CD14-positive monocyte (primary cell): Measurements from ENCODE around the gene DNMBP. TPM values are rescaled to one million over a fixed set of nuclear protein-coding genes. Genes with fewer than 3 reads are reported as not detected.

ENCODE experiments used
- DNase-seq, 3 donors: peaks; one replicate each; pipeline ENCODE4 v3.0.0-alpha.2; 2011 to 2022
- H2AFZ ChIP-seq: 2 replicates; pipeline ENCODE4 v1.6.0; 2012; ENCODE audit warnings: mild to moderate bottlenecking, low read depth, low read length, inconsistent platforms; ENCODE audit not compliant: insufficient read depth, poor library complexity, severe bottlenecking
- H3K27ac ChIP-seq, 2 donors: 1 replicate in 1 of 2; 2 replicates in 1 of 2; pipeline ENCODE4 v1.5.1; 2012 to 2013; ENCODE audit warnings: low read length in 2 of 2, control low read depth in 1 of 2, inconsistent platforms in 1 of 2, low read depth in 1 of 2, mild to moderate bottlenecking in 1 of 2
- H3K27me3 ChIP-seq, 2 donors: one replicate each; pipeline versions ENCODE4 v1.6.0 to v1.6.1; 2011 to 2013; ENCODE audit warnings: low read length in 2 of 2; ENCODE audit not compliant: control insufficient read depth in 2 of 2, insufficient read depth in 2 of 2
- H3K36me3 ChIP-seq, 2 donors: replicated peaks in 1 of 2; 1 replicate in 1 of 2; 2 replicates in 1 of 2; pipeline versions ENCODE4 v1.5.1 to v1.6.1; 2012 to 2013; ENCODE audit warnings: low read length in 2 of 2, control low read depth in 1 of 2, inconsistent platforms in 1 of 2, mild to moderate bottlenecking in 1 of 2; ENCODE audit not compliant: insufficient read depth in 2 of 2, control insufficient read depth in 1 of 2
- H3K4me1 ChIP-seq, 2 donors: 1 replicate in 1 of 2; 2 replicates in 1 of 2; pipeline versions ENCODE4 v1.5.1 to v1.6.1; 2012 to 2013; ENCODE audit warnings: low read length in 2 of 2, control low read depth in 1 of 2, inconsistent platforms in 1 of 2, mild to moderate bottlenecking in 1 of 2, moderate library complexity in 1 of 2; ENCODE audit not compliant: insufficient read depth in 2 of 2, control insufficient read depth in 1 of 2
- H3K4me2 ChIP-seq: replicated peaks from 2 replicates; pipeline ENCODE3; 2012; ENCODE audit warnings: low read length, moderate library complexity, mild to moderate bottlenecking; ENCODE audit not compliant: poor library complexity, severe bottlenecking; ENCODE audit errors: extremely low read depth
- H3K4me3 ChIP-seq, 3 experiments: fragments of 200-600 bp in 1 of 3; sonication (generic) in 1 of 3; replicated peaks in 1 of 3; 1 replicate in 2 of 3; 2 replicates in 1 of 3; pipeline ENCODE4 v1.5.1; 2011 to 2013; ENCODE audit warnings: low read length in 3 of 3, mild to moderate bottlenecking in 3 of 3, control low read depth in 2 of 3, low read depth in 2 of 3, inconsistent platforms in 1 of 3, moderate library complexity in 1 of 3
- H3K79me2 ChIP-seq: 2 replicates; pipeline ENCODE4 v1.6.0; 2012; ENCODE audit warnings: mild to moderate bottlenecking, control low read depth, inconsistent platforms, low read length, moderate library complexity; ENCODE audit not compliant: insufficient read depth
- H3K9ac ChIP-seq: 2 replicates; pipeline ENCODE4 v1.6.0; 2017; ENCODE audit warnings: low read length, mild to moderate bottlenecking; ENCODE audit not compliant: insufficient read depth, poor library complexity, severe bottlenecking
- H3K9me3 ChIP-seq, 2 donors: replicated peaks in 1 of 2; 1 replicate in 1 of 2; 2 replicates in 1 of 2; pipeline versions ENCODE4 v1.5.1 to v1.6.1; 2012 to 2013; ENCODE audit warnings: low read length in 2 of 2, control low read depth in 1 of 2; ENCODE audit not compliant: control insufficient read depth in 1 of 2, insufficient read depth in 1 of 2
- H4K20me1 ChIP-seq: 2 replicates; pipeline ENCODE4 v1.6.0; 2012; ENCODE audit warnings: mild to moderate bottlenecking, low read length, control low read depth, moderate library complexity; ENCODE audit not compliant: insufficient read depth
- H3K27ac Mint-ChIP-seq, 7 donors: one replicate each; pipeline ENCODE4 v1.8.0; 2020; ENCODE audit warnings: mild to moderate bottlenecking in 7 of 7, mixed read lengths in 7 of 7, moderate library complexity in 6 of 7, inconsistent platforms in 2 of 7
- H3K27me3 Mint-ChIP-seq, 3 donors: one replicate each; pipeline ENCODE4 v1.8.0; 2021 to 2022; ENCODE audit warnings: low read depth in 3 of 3, mild to moderate bottlenecking in 3 of 3, mixed read lengths in 3 of 3, moderate library complexity in 3 of 3, inconsistent platforms in 1 of 3
- H3K36me3 Mint-ChIP-seq, 2 donors: one replicate each; pipeline ENCODE4 v1.8.0; 2020; ENCODE audit warnings: mixed read lengths in 2 of 2, inconsistent platforms in 1 of 2, mild to moderate bottlenecking in 1 of 2
- H3K4me1 Mint-ChIP-seq: one replicate; pipeline ENCODE4 v1.8.0; 2020; ENCODE audit warnings: mild to moderate bottlenecking, mixed read lengths
- H3K4me3 Mint-ChIP-seq, 2 donors: one replicate each; pipeline ENCODE4 v1.8.0; 2020; ENCODE audit warnings: mild to moderate bottlenecking in 2 of 2, mixed read lengths in 2 of 2, moderate library complexity in 1 of 2
- H3K9me3 Mint-ChIP-seq, 7 donors: one replicate each; pipeline ENCODE4 v1.8.0; 2020 to 2022; ENCODE audit warnings: mixed read lengths in 7 of 7, mild to moderate bottlenecking in 6 of 7, moderate library complexity in 6 of 7, inconsistent platforms in 2 of 7
- CTCF ChIP-seq: fragments of 200-600 bp; IDR thresholded peaks from one replicate; pipeline ENCODE4 v1.8.0; 2022; ENCODE audit warnings: antibody characterized with exemption, mild to moderate bottlenecking
- WGBS: methylation state at CpG from one replicate; pipeline ENCODE4 v1.1.5; 2013; ENCODE audit warnings: missing lambda C conversion rate; ENCODE audit not compliant: insufficient coverage; 5-methylcytosine and 5-hydroxymethylcytosine counted together
- intact Hi-C, 2 donors: fragments of 100-400 bp; cut with micrococcal nuclease; formaldehyde crosslinking; loops; one replicate each; pipeline versions ENCODE4 v1.15.0 to v1.15.1; 2023
- polyA plus RNA-seq, 3 donors: library from polyadenylated mRNA; depleted of rRNA in 1 of 3; unstranded in 2 of 3; stranded (reverse) in 1 of 3; fragments of 300-500 nt in 2 of 3; fragments of >200 nt in 1 of 3; fragmentation: Illumina TruSeq in 2 of 3; gene quantifications; 1 replicate in 2 of 3; 2 replicates in 1 of 3; pipeline ENCODE4 v1.2.3, GENCODE V29; 2012 to 2021

The DNMBP gene
- polyA plus RNA-seq, 3 donors: 0.83 to 10.3 (median 1.2) TPM

- H3K4me1 Mint-ChIP-seq: no peaks in the 10 kb centered on the region
- Histone ChIP-seq H3K4me3 (no peak overlapping the region), H3K9me3 (no peaks in the 10 kb centered on the region), H3K36me3 (peaks cover 58 to 94% of the 10 kb centered on the region in 2 donors), H3K27ac (no peak overlapping the region), H3K4me1 (no peaks in the 10 kb centered on the region), H3K79me2 (no peaks in the 10 kb centered on the region), H3K9ac (no peak overlapping the region), H3K27me3 (no peaks in the 10 kb centered on the region), H4K20me1 (no peaks in the 10 kb centered on the region), H2AFZ (no peak overlapping the region), H3K4me2 (no peak overlapping the region)
- H3K36me3 Mint-ChIP-seq: peaks cover 71 to 89% of the 10 kb centered on the region in 2 donors
- no peak for DNase-seq
- no peak overlapping the region for H3K4me3 Mint-ChIP-seq
- no peak for TF ChIP-seq CTCF
- H3K27ac Mint-ChIP-seq: no peak overlapping the region
- H3K9me3 Mint-ChIP-seq: no peaks in the 10 kb centered on the region
- H3K27me3 Mint-ChIP-seq: peaks cover 0 to 1% (median 0%) of the 10 kb centered on the region in 3 donors
- 86% methylated on average over 1 of the region's 2 CpGs for WGBS
- intact Hi-C loops: no loop called here
These were observed 126.2 kb downstream of the DNMBP start for GRCh38 chr10:99883523-99883922.

GRCh38 chr10:99881371-99881770 lies 128.4 kb downstream of the DNMBP start:
- no peaks in the 10 kb centered on the region for H3K79me2 ChIP-seq
- Mint-ChIP-seq H3K36me3 (peaks cover 80 to 92% of the 10 kb centered on the region in 2 donors), H3K4me3 (no peak overlapping the region), H3K9me3 (peaks cover 0 to 4% (median 0%) of the 10 kb centered on the region in 7 donors), H3K27me3 (peaks cover 0 to 3% (median 0%) of the 10 kb centered on the region in 3 donors), H3K27ac (no peak overlapping the region), H3K4me1 (no peaks in the 10 kb centered on the region)
- no peak for DNase-seq
- intact Hi-C loops: no loop called here
- H3K36me3 ChIP-seq: peaks cover 64 to 92% of the 10 kb centered on the region in 2 donors
- no peak overlapping the region for H3K4me3 ChIP-seq
- H3K4me1 ChIP-seq: no peaks in the 10 kb centered on the region
- H3K9me3 ChIP-seq: no peaks in the 10 kb centered on the region
- TF ChIP-seq CTCF: no peak
- no peak overlapping the region for H3K27ac ChIP-seq
- no peaks in the 10 kb centered on the region for H4K20me1 ChIP-seq
- H3K4me2 ChIP-seq: no peak overlapping the region
- H3K27me3 ChIP-seq: no peaks in the 10 kb centered on the region
- 100% methylated on average over 3 of the region's 5 CpGs for whole genome bisulfite sequencing
- no peak overlapping the region for H2AFZ ChIP-seq
- H3K9ac ChIP-seq: no peak overlapping the region
